ENCODE results near the gene LGR6.

Gene LGR6

GRCh38 chr1:202215472-202216130 is 22.0 kb downstream of the LGR6 start:
- Histone ChIP-seq H3K4me3 (IDR thresholded peaks at IDR 0.05; ENCODE audit: insufficient read depth, low read depth, low read length) (no peak overlapping the region), H4K20me1 (ENCODE audit: insufficient read depth) (no peaks in the 10 kb centered on the region), H3K4me1 (ENCODE audit: low read depth, poor library complexity, severe bottlenecking) (no peaks in the 10 kb centered on the region), H2AFZ (ENCODE audit: low read depth) (no peak overlapping the region), H3K4me2 (no peak overlapping the region), H3K36me3 (ENCODE audit: insufficient read depth) (no peaks in the 10 kb centered on the region), H3K27ac (no peak overlapping the region), H3K79me2 (ENCODE audit: insufficient read depth, low read depth) (no peaks in the 10 kb centered on the region), H3K9ac (no peak overlapping the region), H3K27me3 (ENCODE audit: insufficient read depth, low read depth) (peaks cover 57% of the 10 kb centered on the region)
- no peak for TF ChIP-seq CTCF (conservative IDR thresholded peaks at IDR 0.05; ENCODE audit: low read depth, low read length)

- TF ChIP-seq CTCF (conservative IDR thresholded peaks at IDR 0.05; ENCODE audit: low read depth, low read length), result no peak
- Histone ChIP-seq H3K79me2 (ENCODE audit: insufficient read depth, low read depth) (no peaks in the 10 kb centered on the region), H3K9ac (no peak overlapping the region), H3K36me3 (ENCODE audit: insufficient read depth) (no peaks in the 10 kb centered on the region), H3K4me3 (IDR thresholded peaks at IDR 0.05; ENCODE audit: insufficient read depth, low read depth, low read length) (no peak overlapping the region), H3K27me3 (ENCODE audit: insufficient read depth, low read depth) (peaks cover 50% of the 10 kb centered on the region), H4K20me1 (ENCODE audit: insufficient read depth) (no peaks in the 10 kb centered on the region), H2AFZ (ENCODE audit: low read depth) (no peak overlapping the region), H3K4me2 (no peak overlapping the region), H3K27ac (no peak overlapping the region), H3K4me1 (ENCODE audit: low read depth, poor library complexity, severe bottlenecking) (no peaks in the 10 kb centered on the region)
Observed at GRCh38 chr1:202216691-202217090, 23.1 kb downstream of the LGR6 start.

GRCh38 chr1:202217516-202217915 is 23.9 kb downstream of the LGR6 start:
- Histone ChIP-seq H3K79me2 (ENCODE audit: insufficient read depth, low read depth) (no peaks in the 10 kb centered on the region), H4K20me1 (ENCODE audit: insufficient read depth) (no peaks in the 10 kb centered on the region), H3K27ac (no peak overlapping the region), H3K4me2 (no peak overlapping the region), H3K36me3 (ENCODE audit: insufficient read depth) (no peaks in the 10 kb centered on the region), H3K9ac (no peak overlapping the region), H3K4me3 (IDR thresholded peaks at IDR 0.05; ENCODE audit: insufficient read depth, low read depth, low read length) (no peak overlapping the region), H3K27me3 (ENCODE audit: insufficient read depth, low read depth) (peaks cover 47% of the 10 kb centered on the region), H3K4me1 (ENCODE audit: low read depth, poor library complexity, severe bottlenecking) (no peaks in the 10 kb centered on the region), H2AFZ (ENCODE audit: low read depth) (no peak overlapping the region)
- TF ChIP-seq CTCF (conservative IDR thresholded peaks at IDR 0.05; ENCODE audit: low read depth, low read length), result no peak

- Histone ChIP-seq H4K20me1 (ENCODE audit: insufficient read depth) (no peaks in the 10 kb centered on the region), H3K4me3 (IDR thresholded peaks at IDR 0.05; ENCODE audit: insufficient read depth, low read depth, low read length) (no peak overlapping the region), H3K36me3 (ENCODE audit: insufficient read depth) (no peaks in the 10 kb centered on the region), H3K4me2 (no peak overlapping the region), H3K79me2 (ENCODE audit: insufficient read depth, low read depth) (no peaks in the 10 kb centered on the region), H3K27me3 (ENCODE audit: insufficient read depth, low read depth) (peaks cover 43% of the 10 kb centered on the region), H3K9ac (no peak overlapping the region), H3K27ac (no peak overlapping the region), H3K4me1 (ENCODE audit: low read depth, poor library complexity, severe bottlenecking) (no peaks in the 10 kb centered on the region), H2AFZ (ENCODE audit: low read depth) (no peak overlapping the region)
- TF ChIP-seq CTCF (conservative IDR thresholded peaks at IDR 0.05; ENCODE audit: low read depth, low read length), result no peak
Observed at GRCh38 chr1:202217951-202218350, 24.4 kb downstream of the LGR6 start.
